ENCODE results near the gene ADAM15. TPM values are rescaled to one million over a fixed set of nuclear protein-coding genes. Genes with fewer than 3 reads are reported as not detected.

ADAM15 gene
- total RNA-seq, 2 experiments from 2014 or later = 54.3 to 60.5 TPM

- DNase-seq = no peak
- intact Hi-C loops (cut with micrococcal nuclease) = loop anchor here (2.0 kb wide), 1 partner anchor 40 kb away; no protein-coding TSS in a partner anchor
- Mint-ChIP-seq H3K36me3 (no peaks in the 10 kb centered on the region), H3K9me3 (no peaks in the 10 kb centered on the region), H3K4me1 (ENCODE audit: low read depth) (peaks cover 7% of the 10 kb centered on the region), H3K27ac (no peak overlapping the region), H3K27me3 (peaks cover under 1% of the 10 kb centered on the region), H3K4me3 (no peak overlapping the region)
- ChIA-PET POLR2A (interaction anchor here (1.5 kb wide), 1 partner anchor 41 kb away, joined by 4 read pairs; no protein-coding TSS in a partner anchor), CTCF (interaction anchor here (0.6 to 15.3 kb wide), 27 partner anchors 10 to 133 kb away, joined by 3 to 245 read pairs (median 5); partner anchors contain the start of genes DCST1, EFNA3, EFNA4 and KRTCAP2)
Measured at GRCh38 chr1:155044365-155044764, 6.8 kb upstream of the ADAM15 start.

DNA sequence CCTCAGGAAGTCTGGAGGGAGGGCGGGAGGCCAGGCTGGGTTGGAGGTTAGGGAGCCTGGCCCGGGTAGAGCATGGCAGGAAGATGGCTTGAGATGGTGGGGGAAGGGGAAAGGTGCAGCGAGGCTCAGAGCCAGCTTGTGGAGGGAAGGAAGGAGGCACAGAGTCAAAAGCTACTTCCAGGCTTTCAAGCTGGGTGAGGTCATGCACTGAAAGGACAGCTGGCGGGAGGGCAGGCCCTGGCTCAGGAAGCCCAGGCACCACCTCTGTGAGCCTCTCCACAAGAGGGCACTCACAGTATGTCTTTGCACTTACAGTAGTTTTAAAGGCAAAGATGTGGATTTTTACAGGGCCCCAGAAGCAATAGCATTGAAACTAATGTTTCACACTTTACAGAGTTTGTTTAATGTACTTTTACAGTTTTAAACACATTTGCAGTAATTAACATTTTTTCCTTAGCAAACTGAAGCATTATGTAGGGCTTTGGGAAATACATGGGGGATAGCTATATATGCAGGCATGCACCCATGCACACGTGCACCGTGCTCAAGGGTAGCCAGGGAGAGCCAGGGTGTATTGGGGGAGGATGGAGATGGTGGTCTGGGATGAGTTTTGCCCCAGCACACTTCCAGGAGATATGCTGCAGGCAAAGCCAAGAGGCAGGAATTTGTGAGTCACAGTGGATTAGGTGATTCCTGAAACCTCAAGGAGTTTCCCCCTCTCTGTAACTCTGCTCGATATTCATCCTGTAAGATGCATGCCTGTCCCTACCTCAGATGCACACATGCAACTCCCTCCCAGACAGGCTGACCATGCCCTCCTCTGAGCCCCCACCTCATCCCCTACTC lies 6.1 kb upstream of the ADAM15 start:
- Mint-ChIP-seq H3K36me3 (no peaks in the 10 kb centered on the region), H3K27ac (no peak overlapping the region), H3K9me3 (no peaks in the 10 kb centered on the region), H3K4me3 (no peak overlapping the region), H3K4me1 (ENCODE audit: low read depth) (peaks cover 8% of the 10 kb centered on the region), H3K27me3 (no peaks in the 10 kb centered on the region)
- ChIA-PET CTCF (interaction anchor here (0.5 to 15.3 kb wide), 28 partner anchors 10 to 288 kb away, joined by 3 to 245 read pairs (median 5); partner anchors contain the start of genes EFNA3, EFNA4, KRTCAP2 and PBXIP1), POLR2A (interaction anchor here (0.9 to 1.5 kb wide), 2 partner anchors 40 to 41 kb away, joined by 3 to 4 read pairs; no protein-coding TSS in a partner anchor)
- intact Hi-C loops (cut with micrococcal nuclease) = loop anchor here (1.0 to 2.0 kb wide), 2 partner anchors 16 to 40 kb away; no protein-coding TSS in a partner anchor
- DNase-seq = peak; percentile 76

DNA sequence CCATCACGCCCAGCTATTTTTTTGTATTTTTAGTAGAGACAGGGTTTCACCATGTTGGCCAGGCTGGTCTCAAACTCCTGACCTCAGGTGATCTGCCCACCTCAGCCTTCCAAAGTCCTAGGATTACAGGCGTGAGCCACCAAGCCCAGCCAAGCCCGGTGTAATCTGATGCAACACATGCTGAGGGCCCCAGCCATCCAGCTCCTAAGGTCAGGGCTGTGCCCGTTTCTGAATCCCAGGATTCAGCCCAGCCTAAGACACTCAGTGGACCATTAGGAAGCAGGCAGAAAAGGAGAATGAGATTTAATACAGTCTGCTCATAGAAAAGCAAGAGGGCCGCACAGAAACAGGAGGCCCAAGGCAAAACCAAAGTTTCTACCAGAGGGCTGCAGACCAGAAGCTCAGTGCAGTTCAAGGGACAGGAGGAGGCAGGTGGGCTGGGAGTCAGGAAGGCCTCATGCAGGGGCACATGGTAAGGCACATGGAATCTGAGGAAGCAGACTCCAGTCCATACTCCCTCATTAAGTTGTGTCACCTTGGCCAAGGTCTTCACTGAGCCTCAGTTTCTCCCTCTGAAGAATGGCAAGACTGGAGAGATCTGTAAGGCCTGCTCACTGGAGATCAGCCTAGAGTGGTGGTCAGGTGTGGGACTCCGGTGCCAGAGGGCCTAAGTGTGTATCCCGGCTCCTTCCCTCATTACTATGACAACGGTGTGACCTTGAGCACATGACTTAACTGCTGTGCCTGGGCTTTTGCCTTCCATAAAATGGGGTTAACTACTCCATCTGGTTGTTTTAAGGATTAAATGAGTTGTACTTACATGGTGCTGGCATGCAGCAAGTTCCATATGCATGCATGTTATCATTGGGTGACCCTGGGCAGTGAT lies 2.4 kb upstream of the ADAM15 start:
- no peaks in the 10 kb centered on the region for H3K36me3 Mint-ChIP-seq
- no peak overlapping the region for H3K4me3 Mint-ChIP-seq
- no peaks in the 10 kb centered on the region for H3K9me3 Mint-ChIP-seq
- H3K27ac Mint-ChIP-seq = no peak overlapping the region
- POLR2A ChIA-PET = no interaction called here
- CTCF ChIA-PET = interaction anchor here (0.7 to 15.3 kb wide), 3 partner anchors 11 to 36 kb away, joined by 3 to 245 read pairs (median 16); partner anchors contain the start of gene EFNA4
- peaks cover 29% of the 10 kb centered on the region for H3K4me1 Mint-ChIP-seq (ENCODE audit: low read depth)
- intact Hi-C loops (cut with micrococcal nuclease) = no loop called here
- H3K27me3 Mint-ChIP-seq = no peaks in the 10 kb centered on the region
- no peak for DNase-seq

GRCh38 chr1:155049651-155050559 lies 1.2 kb upstream of the ADAM15 start:
- Mint-ChIP-seq H3K4me3 (peak overlapping the region; percentile 81), H3K9me3 (no peaks in the 10 kb centered on the region), H3K27me3 (no peaks in the 10 kb centered on the region), H3K36me3 (no peaks in the 10 kb centered on the region), H3K4me1 (ENCODE audit: low read depth) (peaks cover 25% of the 10 kb centered on the region), H3K27ac (no peak overlapping the region)
- ChIA-PET CTCF (interaction anchor here (0.7 to 15.3 kb wide), 13 partner anchors 10 to 117 kb away, joined by 3 to 245 read pairs (median 7); partner anchors contain the start of genes CKS1B, EFNA4, FLAD1 and PMVK), POLR2A (interaction anchor here (1.0 kb wide), 1 partner anchor 34 kb away, joined by 3 read pairs; no protein-coding TSS in a partner anchor)
- intact Hi-C loops (cut with micrococcal nuclease) = loop anchor here (2.0 kb wide), 1 partner anchor 47 kb away; the partner anchor contains the start of gene ZBTB7B
- no peak for DNase-seq

GRCh38 chr1:155051342-155051776 lies 243 bp downstream of the ADAM15 start:
- Mint-ChIP-seq H3K9me3 (no peaks in the 10 kb centered on the region), H3K4me3 (peak overlapping the region; percentile 75), H3K4me1 (ENCODE audit: low read depth) (peaks cover 22% of the 10 kb centered on the region), H3K36me3 (peaks cover 9% of the 10 kb centered on the region), H3K27ac (no peak overlapping the region), H3K27me3 (no peaks in the 10 kb centered on the region)
- ChIA-PET POLR2A (interaction anchor here (0.6 to 1.4 kb wide), 6 partner anchors 8 to 115 kb away, joined by 3 to 5 read pairs (median 4); partner anchors contain the start of genes PBXIP1 and PMVK), CTCF (interaction anchor here (0.6 to 15.3 kb wide), 39 partner anchors 9 to 642 kb away, joined by 3 to 245 read pairs (median 4); partner anchors contain the start of genes CKS1B, EFNA3, EFNA4 and FLAD1)
- DNase-seq = no peak
- intact Hi-C loops (cut with micrococcal nuclease) = loop anchor here (1.0 to 2.0 kb wide), 2 partner anchors 49 to 77 kb away; partner anchors contain the start of genes CKS1B and ZBTB7B

DNA sequence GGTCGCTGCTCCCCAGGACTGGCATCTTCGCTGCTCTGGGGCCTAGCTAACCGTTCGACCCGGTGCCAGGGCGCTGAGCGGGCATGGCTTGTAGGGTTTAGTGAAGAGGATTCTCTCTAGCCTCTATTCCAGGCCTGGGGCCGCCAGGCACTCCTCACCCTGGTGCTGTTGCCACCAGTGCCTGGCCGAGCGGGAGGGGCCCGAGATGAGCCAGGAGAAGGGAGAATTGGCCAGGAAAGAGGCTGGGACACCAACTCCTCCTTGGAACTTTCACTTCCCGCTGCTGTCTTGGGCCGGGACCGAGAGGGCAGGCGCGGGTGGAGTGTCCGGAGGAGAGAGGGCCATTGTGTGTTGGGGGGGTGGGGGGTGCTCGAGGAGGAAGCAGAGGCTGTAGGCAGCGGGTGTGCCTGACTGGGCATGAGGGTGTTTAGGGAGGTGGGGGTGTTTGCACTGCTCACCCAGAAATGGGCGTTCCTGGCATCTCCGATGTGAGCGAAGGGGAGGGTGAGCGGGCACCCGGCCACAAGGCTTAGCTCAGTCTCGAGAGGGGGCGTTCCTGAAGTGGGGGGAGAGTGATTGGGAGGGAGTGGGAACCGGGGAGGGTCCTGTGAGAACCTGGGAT lies 772 bp downstream of the ADAM15 start:
- peak; percentile 56 for DNase-seq
- ChIA-PET POLR2A (interaction anchor here (1.0 to 1.4 kb wide), 3 partner anchors 8 to 116 kb away, joined by 4 to 5 read pairs (median 4); partner anchors contain the start of gene PMVK), CTCF (interaction anchor here (0.6 to 15.8 kb wide), 18 partner anchors 4 to 642 kb away, joined by 3 to 245 read pairs (median 8); partner anchors contain the start of genes ADAM15, CKS1B, EFNA3 and EFNA4)
- intact Hi-C loops (cut with micrococcal nuclease) = loop anchor here (1.0 to 2.0 kb wide), 3 partner anchors 9 to 78 kb away; partner anchors contain the start of genes CKS1B and ZBTB7B
- no peaks in the 10 kb centered on the region for H3K27me3 Mint-ChIP-seq
- peak overlapping the region; percentile 75 for H3K4me3 Mint-ChIP-seq
- H3K9me3 Mint-ChIP-seq = no peaks in the 10 kb centered on the region
- H3K4me1 Mint-ChIP-seq (ENCODE audit: low read depth) = peaks cover 22% of the 10 kb centered on the region
- H3K36me3 Mint-ChIP-seq = peaks cover 10% of the 10 kb centered on the region
- H3K27ac Mint-ChIP-seq = peak overlapping the region; percentile 29

DNA sequence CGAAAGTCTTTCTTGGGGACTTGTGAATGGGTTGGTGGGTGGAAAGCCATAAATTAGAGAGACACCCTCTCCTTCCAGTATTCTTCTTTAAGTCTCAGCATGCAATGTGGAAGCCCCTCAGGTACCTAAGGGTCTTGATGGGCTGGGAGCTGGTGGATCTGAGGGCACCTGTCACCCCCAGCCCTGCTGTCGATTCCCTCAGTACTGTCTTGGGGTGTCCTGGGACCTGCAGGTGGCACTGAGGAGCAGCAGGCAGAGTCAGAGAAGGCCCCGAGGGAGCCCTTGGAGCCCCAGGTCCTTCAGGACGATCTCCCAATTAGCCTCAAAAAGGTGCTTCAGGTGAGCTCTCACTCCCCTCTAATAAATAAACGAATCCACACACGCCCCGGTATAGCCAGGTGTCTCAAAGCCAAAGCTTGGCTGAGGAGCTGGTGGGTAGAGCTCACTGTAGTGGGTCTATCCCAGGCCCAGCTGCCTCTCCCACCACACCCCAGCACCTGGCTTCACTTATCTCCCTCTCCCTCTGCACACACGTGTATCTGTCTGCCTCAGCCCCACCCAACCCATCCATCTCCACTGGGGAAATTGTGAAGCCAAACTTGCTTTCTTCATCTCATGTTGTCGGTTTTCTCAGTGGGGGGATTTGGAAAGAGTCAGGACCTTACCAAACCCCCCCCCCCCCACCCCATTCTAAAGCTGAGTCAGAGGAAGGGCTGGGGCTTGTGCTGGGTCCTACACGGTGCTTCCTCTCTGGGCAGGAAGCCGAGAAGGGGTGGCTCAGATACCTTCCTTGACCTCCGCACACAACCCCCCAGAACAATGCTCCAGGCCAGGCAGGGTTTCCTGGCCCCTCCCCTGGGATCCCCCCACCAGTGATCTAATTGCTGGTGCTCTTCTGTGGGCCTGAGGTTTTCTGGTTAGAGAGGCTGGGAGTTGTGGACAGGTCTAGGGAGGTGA lies 1.6 kb downstream of the ADAM15 start:
- CTCF ChIA-PET = interaction anchor here (1.4 to 15.8 kb wide), 10 partner anchors 5 to 109 kb away, joined by 3 to 245 read pairs (median 11); partner anchors contain the start of genes ADAM15, CKS1B, EFNA3 and EFNA4
- DNase-seq = peak; percentile 44
- peak overlapping the region; percentile 75 for H3K4me3 Mint-ChIP-seq
- peaks cover 22% of the 10 kb centered on the region for H3K4me1 Mint-ChIP-seq (ENCODE audit: low read depth)
- no peaks in the 10 kb centered on the region for H3K9me3 Mint-ChIP-seq
- peaks cover 10% of the 10 kb centered on the region for H3K36me3 Mint-ChIP-seq
- POLR2A ChIA-PET = interaction anchor here (1.0 kb wide), 1 partner anchor 117 kb away, joined by 4 read pairs; the partner anchor contains the start of gene PMVK
- H3K27ac Mint-ChIP-seq = peak overlapping the region; percentile 59
- intact Hi-C loops (cut with micrococcal nuclease) = loop anchor here (1.0 kb wide), 1 partner anchor 9 kb away; no protein-coding TSS in a partner anchor
- H3K27me3 Mint-ChIP-seq = no peaks in the 10 kb centered on the region

GRCh38 chr1:155053531-155054105 lies 2.5 kb downstream of the ADAM15 start:
- peak overlapping the region; percentile 34 for H3K4me3 Mint-ChIP-seq

GRCh38 chr1:155057104-155057503 lies 6.0 kb downstream of the ADAM15 start:
- H3K27ac Mint-ChIP-seq = no peak overlapping the region
- H3K4me3 Mint-ChIP-seq = no peak overlapping the region
- CTCF ChIA-PET = interaction anchor here (0.6 to 15.8 kb wide), 6 partner anchors 9 to 563 kb away, joined by 3 to 245 read pairs (median 5); partner anchors contain the start of genes ADAM15, KRTCAP2 and PMVK

More at GRCh38 chr1:155053531-155054105, 2.5 kb downstream of the ADAM15 start:
- H3K27ac Mint-ChIP-seq = no peak overlapping the region
- intact Hi-C loops (cut with micrococcal nuclease) = no loop called here
- H3K9me3 Mint-ChIP-seq = no peaks in the 10 kb centered on the region
- H3K27me3 Mint-ChIP-seq = no peaks in the 10 kb centered on the region
- H3K4me1 Mint-ChIP-seq (ENCODE audit: low read depth) = peaks cover 22% of the 10 kb centered on the region
- CTCF ChIA-PET = interaction anchor here (1.4 to 15.8 kb wide), 5 partner anchors 6 to 38 kb away, joined by 3 to 245 read pairs (median 92); partner anchors contain the start of genes ADAM15 and EFNA4
- H3K36me3 Mint-ChIP-seq = peaks cover 16% of the 10 kb centered on the region
- no peak for DNase-seq
- POLR2A ChIA-PET = no interaction called here

More at GRCh38 chr1:155057104-155057503, 6.0 kb downstream of the ADAM15 start:
- Mint-ChIP-seq H3K36me3 (peaks cover 22% of the 10 kb centered on the region), H3K4me1 (ENCODE audit: low read depth) (peaks cover 21% of the 10 kb centered on the region), H3K27me3 (no peaks in the 10 kb centered on the region), H3K9me3 (no peaks in the 10 kb centered on the region)
- intact Hi-C loops (cut with micrococcal nuclease) = no loop called here
- POLR2A ChIA-PET = interaction anchor here (0.9 kb wide), 1 partner anchor 53 kb away, joined by 3 read pairs; no protein-coding TSS in a partner anchor
- DNase-seq = no peak
